Colonic mucosa (tissue), 4 donors: ENCODE results near the gene CCSER1. TPM values are rescaled to one million over a fixed set of nuclear protein-coding genes. Genes with fewer than 3 reads are reported as not detected.
"Not testable (repeated sequence)": the region's sequence is repeated elsewhere in the genome, so short reads cannot be mapped to it uniquely, and the experiment has no call there.

ENCODE experiments used
- DNase-seq: peaks from one replicate; pipeline ENCODE4 v3.0.0-alpha.2; 2020
- H3K27ac ChIP-seq: fragments of 200-600 bp; one replicate; pipeline ENCODE4 v1.8.0; 2021
- H3K27me3 ChIP-seq: fragments of 200-600 bp; one replicate; pipeline ENCODE4 v1.8.0; 2021
- H3K36me3 ChIP-seq: fragments of 200-600 bp; one replicate; pipeline ENCODE4 v1.8.0; 2021
- H3K4me1 ChIP-seq: fragments of 200-600 bp; one replicate; pipeline ENCODE4 v1.8.0; 2021; ENCODE audit warnings: mild to moderate bottlenecking
- H3K4me3 ChIP-seq: fragments of 200-600 bp; one replicate; pipeline ENCODE4 v1.8.0; 2021
- H3K9ac ChIP-seq, 2 donors: one replicate each; pipeline ENCODE4 v1.7.0; 2013; ENCODE audit warnings: control low read depth in 2 of 2, low read depth in 2 of 2, low read length in 2 of 2
- H3K9me3 ChIP-seq: fragments of 200-600 bp; one replicate; pipeline ENCODE4 v1.8.0; 2021
- CTCF ChIP-seq: fragments of 200-600 bp; IDR thresholded peaks from one replicate; pipeline ENCODE4 v1.8.0; 2022; ENCODE audit warnings: antibody characterized with exemption, mild to moderate bottlenecking
- intact Hi-C: fragments of 100-400 bp; cut with DNase I; formaldehyde crosslinking; loops from one replicate; pipeline ENCODE4 v1.14.1; 2022
- total RNA-seq, 2 donors: library from RNA; stranded (reverse); fragmentation: NEBNext Ultra II Directional in 1 of 2; extraction: Animal tissue kit (Norgen Biotek cat#: 25700) in 1 of 2; gene quantifications; one replicate each; pipeline ENCODE4 v1.2.1, GENCODE V29; 2021
- donor health status: healthy.
- donor health status: DM: no; HTN: no; CAD: no.
- donor health status: DM: no; HTN: no; CAD: no.

Gene CCSER1
- total RNA-seq, 2 donors from 2014 or later, result 11.2 to 13.4 TPM

GRCh38 chr4:90393215-90393614 lies 266.0 kb downstream of the CCSER1 start:
- Histone ChIP-seq H3K27ac (no peak overlapping the region), H3K4me1 (no peaks in the 10 kb centered on the region), H3K9ac (no peak overlapping the region), H3K36me3 (no peaks in the 10 kb centered on the region), H3K9me3 (no peaks in the 10 kb centered on the region), H3K4me3 (no peak overlapping the region), H3K27me3 (no peaks in the 10 kb centered on the region)
- no peak for DNase-seq
- intact Hi-C loops, result no loop called here
- no peak for TF ChIP-seq CTCF

- H3K9me3 ChIP-seq, result no peaks in the 10 kb centered on the region
- H3K27ac ChIP-seq, result no peak overlapping the region
- H3K4me1 ChIP-seq, result no peaks in the 10 kb centered on the region
- no peak for TF ChIP-seq CTCF
- no peaks in the 10 kb centered on the region for H3K36me3 ChIP-seq
- H3K4me3 ChIP-seq, result no peak overlapping the region
- DNase-seq, result no peak
- intact Hi-C loops, result no loop called here
- no peak overlapping the region for H3K9ac ChIP-seq
- no peaks in the 10 kb centered on the region for H3K27me3 ChIP-seq
Measured at GRCh38 chr4:90403781-90404180, 276.6 kb downstream of the CCSER1 start.

- H3K4me3 ChIP-seq, intact Hi-C loops, H3K9me3 ChIP-seq, H3K4me1 ChIP-seq, H3K27ac ChIP-seq, H3K9ac ChIP-seq, H3K27me3 ChIP-seq, H3K36me3 ChIP-seq, DNase-seq: not testable (repeated sequence)
Measured at GRCh38 chr4:90407897-90408296, 280.7 kb downstream of the CCSER1 start.

GRCh38 chr4:90412786-90413185 lies 285.6 kb downstream of the CCSER1 start:
- H3K27ac ChIP-seq, H3K9me3 ChIP-seq, H3K4me1 ChIP-seq, DNase-seq, H3K27me3 ChIP-seq, H3K9ac ChIP-seq, H3K4me3 ChIP-seq, H3K36me3 ChIP-seq: not testable (repeated sequence)
- intact Hi-C loops, result loop anchor here (10.0 kb wide), 2 partner anchors 702 to 1972 kb away; no protein-coding TSS in a partner anchor

GRCh38 chr4:90415116-90415515 lies 287.9 kb downstream of the CCSER1 start:
- no peak for TF ChIP-seq CTCF
- Histone ChIP-seq H3K36me3 (no peaks in the 10 kb centered on the region), H3K4me1 (no peaks in the 10 kb centered on the region)

GRCh38 chr4:90419124-90419711 lies 292.0 kb downstream of the CCSER1 start:
- no peak overlapping the region for H3K4me3 ChIP-seq
- DNase-seq, result no peak
- intact Hi-C loops, result loop anchor here (10.0 kb wide), 2 partner anchors 696 to 1966 kb away; no protein-coding TSS in a partner anchor

More at GRCh38 chr4:90415116-90415515, 287.9 kb downstream of the CCSER1 start:
- intact Hi-C loops, result loop anchor here (10.0 kb wide), 2 partner anchors 700 to 1970 kb away; no protein-coding TSS in a partner anchor
- Histone ChIP-seq H3K9ac (no peak overlapping the region), H3K4me3 (no peak overlapping the region), H3K27ac (no peak overlapping the region), H3K9me3 (no peaks in the 10 kb centered on the region), H3K27me3 (no peaks in the 10 kb centered on the region)
- no peak for DNase-seq

More at GRCh38 chr4:90419124-90419711, 292.0 kb downstream of the CCSER1 start:
- no peaks in the 10 kb centered on the region for H3K36me3 ChIP-seq
- TF ChIP-seq CTCF, result peak; percentile 43
- H3K27me3 ChIP-seq, result no peaks in the 10 kb centered on the region
- no peak overlapping the region for H3K27ac ChIP-seq
- H3K9me3 ChIP-seq, result no peaks in the 10 kb centered on the region
- no peak overlapping the region for H3K9ac ChIP-seq
- H3K4me1 ChIP-seq, result no peaks in the 10 kb centered on the region
